KOPT-K1 (cell line): ENCODE measurements around the gene NPSR1.

Source experiments
- H3K27ac ChIP-seq: fragments of 200-600 bp; sonication (generic); 2 replicates; pipeline ENCODE4 v1.5.1; 2016; ENCODE audit warnings: antibody characterized with exemption, mild to moderate bottlenecking, low read depth, low read length; ENCODE audit not compliant: poor library complexity, severe bottlenecking
- H3K36me3 ChIP-seq: fragments of 200-600 bp; sonication (generic); 2 replicates; pipeline ENCODE4 v1.5.1; 2017; ENCODE audit warnings: antibody characterized with exemption, mild to moderate bottlenecking, low read length, moderate library complexity; ENCODE audit not compliant: insufficient read depth
- H3K9me3 ChIP-seq: fragments of 200-600 bp; sonication (generic); 2 replicates; pipeline ENCODE4 v1.5.1; 2017; ENCODE audit warnings: antibody characterized with exemption, low read length, mild to moderate bottlenecking; ENCODE audit not compliant: insufficient read depth, poor library complexity, severe bottlenecking

NPSR1 gene

GRCh38 chr7:34825221-34825620 lies 167.2 kb downstream of the NPSR1 start:
- no peaks in the 10 kb centered on the region for H3K9me3 ChIP-seq
- no peaks in the 10 kb centered on the region for H3K36me3 ChIP-seq
- H3K27ac ChIP-seq = no peak overlapping the region

- no peaks in the 10 kb centered on the region for H3K9me3 ChIP-seq
- H3K36me3 ChIP-seq = no peaks in the 10 kb centered on the region
- H3K27ac ChIP-seq = no peak overlapping the region
These were observed 172.4 kb downstream of the NPSR1 start for GRCh38 chr7:34830390-34830789.

GRCh38 chr7:34831436-34831835 lies 173.4 kb downstream of the NPSR1 start:
- no peaks in the 10 kb centered on the region for H3K9me3 ChIP-seq
- no peak overlapping the region for H3K27ac ChIP-seq
- no peaks in the 10 kb centered on the region for H3K36me3 ChIP-seq

- Histone ChIP-seq H3K36me3 (no peaks in the 10 kb centered on the region), H3K27ac (no peak overlapping the region), H3K9me3 (no peaks in the 10 kb centered on the region)
These were observed 174.0 kb downstream of the NPSR1 start for GRCh38 chr7:34832020-34832419.

- Histone ChIP-seq H3K36me3 (no peaks in the 10 kb centered on the region), H3K9me3 (no peaks in the 10 kb centered on the region), H3K27ac (no peak overlapping the region)
These were observed 178.0 kb downstream of the NPSR1 start for GRCh38 chr7:34835901-34836600.

GRCh38 chr7:34837316-34837715 lies 179.3 kb downstream of the NPSR1 start:
- no peaks in the 10 kb centered on the region for H3K9me3 ChIP-seq
- H3K36me3 ChIP-seq = no peaks in the 10 kb centered on the region
- no peak overlapping the region for H3K27ac ChIP-seq

- Histone ChIP-seq H3K27ac (no peak overlapping the region), H3K9me3 (no peaks in the 10 kb centered on the region), H3K36me3 (no peaks in the 10 kb centered on the region)
These were observed 179.8 kb downstream of the NPSR1 start for GRCh38 chr7:34837801-34838201.

- no peak overlapping the region for H3K27ac ChIP-seq
- no peaks in the 10 kb centered on the region for H3K36me3 ChIP-seq
- no peaks in the 10 kb centered on the region for H3K9me3 ChIP-seq
These were observed 180.3 kb downstream of the NPSR1 start for GRCh38 chr7:34838329-34838728.

- no peaks in the 10 kb centered on the region for H3K9me3 ChIP-seq
- H3K27ac ChIP-seq = no peak overlapping the region
- H3K36me3 ChIP-seq = no peaks in the 10 kb centered on the region
These were observed 181.6 kb downstream of the NPSR1 start for GRCh38 chr7:34839645-34840044.

- Histone ChIP-seq H3K36me3 (no peaks in the 10 kb centered on the region), H3K27ac (no peak overlapping the region), H3K9me3 (no peaks in the 10 kb centered on the region)
These were observed 182.3 kb downstream of the NPSR1 start for GRCh38 chr7:34840176-34840785.

GRCh38 chr7:34841326-34841725 lies 183.3 kb downstream of the NPSR1 start:
- Histone ChIP-seq H3K27ac (no peak overlapping the region), H3K36me3 (no peaks in the 10 kb centered on the region), H3K9me3 (no peaks in the 10 kb centered on the region)

GRCh38 chr7:34842782-34843181 lies 184.8 kb downstream of the NPSR1 start:
- no peaks in the 10 kb centered on the region for H3K36me3 ChIP-seq
- H3K9me3 ChIP-seq = no peaks in the 10 kb centered on the region
- H3K27ac ChIP-seq = no peak overlapping the region

GRCh38 chr7:34844406-34844805 lies 186.4 kb downstream of the NPSR1 start:
- Histone ChIP-seq H3K9me3 (no peaks in the 10 kb centered on the region), H3K36me3 (no peaks in the 10 kb centered on the region), H3K27ac (no peak overlapping the region)

- no peaks in the 10 kb centered on the region for H3K36me3 ChIP-seq
- no peaks in the 10 kb centered on the region for H3K9me3 ChIP-seq
- H3K27ac ChIP-seq = no peak overlapping the region
These were observed 187.1 kb downstream of the NPSR1 start for GRCh38 chr7:34844936-34845665.

- Histone ChIP-seq H3K27ac (no peak overlapping the region), H3K9me3 (no peaks in the 10 kb centered on the region), H3K36me3 (no peaks in the 10 kb centered on the region)
These were observed 187.8 kb downstream of the NPSR1 start for GRCh38 chr7:34845666-34846361.
